Testis (tissue), 2 donors: ENCODE results near the gene IGFBP5.

Experiments used
- POLR2A ChIP-seq: fragments of 450-650 bp; IDR thresholded peaks from one replicate; pipeline ENCODE4 v1.6.1; 2017; ENCODE audit warnings: antibody characterized with exemption, mild to moderate bottlenecking, moderate library complexity
- TF ChIP-seq, protein P1 (sequence below), 3 experiments: fragments of 450-650 bp in 2 of 3; fragments of 200-600 bp in 1 of 3; sonication (generic) in 1 of 3; IDR thresholded peaks; one replicate each; pipeline ENCODE4 v1.5.1; 2016 to 2019; ENCODE audit warnings: antibody characterized with exemption in 3 of 3, mild to moderate bottlenecking in 2 of 3, moderate library complexity in 1 of 3

DNA sequence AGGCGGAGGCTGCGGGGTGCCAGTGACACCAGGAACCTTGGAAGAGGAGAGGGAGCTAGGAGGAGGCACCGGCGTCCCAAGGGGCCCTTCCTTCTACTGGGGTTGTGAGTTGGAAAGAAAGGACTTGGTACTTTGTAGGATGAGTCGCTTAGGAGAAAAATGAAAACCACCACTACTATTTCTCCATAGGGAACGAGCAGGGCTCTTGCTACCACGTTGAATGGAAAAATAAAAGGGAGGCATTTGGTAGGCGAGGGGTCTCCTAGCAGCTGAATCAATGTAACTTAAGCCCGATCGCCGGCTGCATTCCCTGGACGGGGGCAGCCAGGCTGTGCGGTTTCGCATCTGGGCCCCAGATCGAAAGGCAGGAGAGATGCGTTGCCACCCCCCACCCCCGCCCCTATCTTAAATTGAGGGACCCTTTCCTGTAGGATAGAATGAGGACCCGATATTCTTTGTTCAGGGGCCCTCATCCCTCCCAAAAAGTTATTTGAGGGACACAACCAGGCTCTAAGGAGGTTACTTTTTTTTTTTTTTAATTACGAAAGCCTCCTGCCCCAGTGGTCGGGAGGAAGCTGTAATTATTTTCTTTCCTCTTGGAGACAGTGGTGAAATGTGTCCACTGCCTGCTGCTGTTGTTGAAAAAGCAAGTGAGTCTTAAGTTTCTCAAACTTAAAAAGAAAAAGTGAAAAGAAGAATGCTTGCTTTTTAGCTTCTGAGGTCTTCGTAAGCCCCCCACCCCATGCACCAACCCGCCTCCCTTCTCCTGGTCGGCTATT lies 60.8 kb downstream of the IGFBP5 start:
- TF ChIP-seq, protein P1, sequence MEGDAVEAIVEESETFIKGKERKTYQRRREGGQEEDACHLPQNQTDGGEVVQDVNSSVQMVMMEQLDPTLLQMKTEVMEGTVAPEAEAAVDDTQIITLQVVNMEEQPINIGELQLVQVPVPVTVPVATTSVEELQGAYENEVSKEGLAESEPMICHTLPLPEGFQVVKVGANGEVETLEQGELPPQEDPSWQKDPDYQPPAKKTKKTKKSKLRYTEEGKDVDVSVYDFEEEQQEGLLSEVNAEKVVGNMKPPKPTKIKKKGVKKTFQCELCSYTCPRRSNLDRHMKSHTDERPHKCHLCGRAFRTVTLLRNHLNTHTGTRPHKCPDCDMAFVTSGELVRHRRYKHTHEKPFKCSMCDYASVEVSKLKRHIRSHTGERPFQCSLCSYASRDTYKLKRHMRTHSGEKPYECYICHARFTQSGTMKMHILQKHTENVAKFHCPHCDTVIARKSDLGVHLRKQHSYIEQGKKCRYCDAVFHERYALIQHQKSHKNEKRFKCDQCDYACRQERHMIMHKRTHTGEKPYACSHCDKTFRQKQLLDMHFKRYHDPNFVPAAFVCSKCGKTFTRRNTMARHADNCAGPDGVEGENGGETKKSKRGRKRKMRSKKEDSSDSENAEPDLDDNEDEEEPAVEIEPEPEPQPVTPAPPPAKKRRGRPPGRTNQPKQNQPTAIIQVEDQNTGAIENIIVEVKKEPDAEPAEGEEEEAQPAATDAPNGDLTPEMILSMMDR (IDR thresholded peaks at IDR 0.05): no peak
- no peak for TF ChIP-seq POLR2A
